Measurements from ENCODE around the gene SMC5. TPM values are rescaled to one million over a fixed set of nuclear protein-coding genes. Genes with fewer than 3 reads are reported as not detected.

Gene SMC5
- total and polyA plus RNA-seq, 2 of the 13 experiments (the other 11 are each of a cell fraction or from before 2014, with no cell fraction given), result 7.2 to 26.7 TPM

- TF ChIP-seq, protein P1, sequence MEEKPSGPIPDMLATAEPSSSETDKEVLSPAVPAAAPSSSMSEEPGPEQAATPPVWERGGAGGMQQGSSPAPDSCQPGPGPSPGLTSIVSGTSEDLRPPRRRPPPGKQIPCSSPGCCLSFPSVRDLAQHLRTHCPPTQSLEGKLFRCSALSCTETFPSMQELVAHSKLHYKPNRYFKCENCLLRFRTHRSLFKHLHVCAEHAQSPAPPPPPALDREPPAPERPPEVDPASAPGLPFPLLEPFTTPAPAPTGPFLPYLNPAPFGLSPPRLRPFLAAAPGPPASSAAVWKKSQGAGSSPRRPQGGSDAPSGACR (CRISPR knock-in tag; IDR thresholded peaks at IDR 0.05), result no peak; the same call in 1 of the 2 replicates
- 0 out of 2 replicates have a peak, but pooled peaks have one; percentile 10 for TF ChIP-seq ZNF570 (CRISPR knock-in tag; IDR thresholded peaks at IDR 0.05; ENCODE audit: borderline replicate concordance)
- TF ChIP-seq RNF2 (conservative IDR thresholded peaks at IDR 0.05; ENCODE audit: low read depth), result peak; percentile 50; the same call in 1 of the 2 replicates
- TF ChIP-seq, protein P2, sequence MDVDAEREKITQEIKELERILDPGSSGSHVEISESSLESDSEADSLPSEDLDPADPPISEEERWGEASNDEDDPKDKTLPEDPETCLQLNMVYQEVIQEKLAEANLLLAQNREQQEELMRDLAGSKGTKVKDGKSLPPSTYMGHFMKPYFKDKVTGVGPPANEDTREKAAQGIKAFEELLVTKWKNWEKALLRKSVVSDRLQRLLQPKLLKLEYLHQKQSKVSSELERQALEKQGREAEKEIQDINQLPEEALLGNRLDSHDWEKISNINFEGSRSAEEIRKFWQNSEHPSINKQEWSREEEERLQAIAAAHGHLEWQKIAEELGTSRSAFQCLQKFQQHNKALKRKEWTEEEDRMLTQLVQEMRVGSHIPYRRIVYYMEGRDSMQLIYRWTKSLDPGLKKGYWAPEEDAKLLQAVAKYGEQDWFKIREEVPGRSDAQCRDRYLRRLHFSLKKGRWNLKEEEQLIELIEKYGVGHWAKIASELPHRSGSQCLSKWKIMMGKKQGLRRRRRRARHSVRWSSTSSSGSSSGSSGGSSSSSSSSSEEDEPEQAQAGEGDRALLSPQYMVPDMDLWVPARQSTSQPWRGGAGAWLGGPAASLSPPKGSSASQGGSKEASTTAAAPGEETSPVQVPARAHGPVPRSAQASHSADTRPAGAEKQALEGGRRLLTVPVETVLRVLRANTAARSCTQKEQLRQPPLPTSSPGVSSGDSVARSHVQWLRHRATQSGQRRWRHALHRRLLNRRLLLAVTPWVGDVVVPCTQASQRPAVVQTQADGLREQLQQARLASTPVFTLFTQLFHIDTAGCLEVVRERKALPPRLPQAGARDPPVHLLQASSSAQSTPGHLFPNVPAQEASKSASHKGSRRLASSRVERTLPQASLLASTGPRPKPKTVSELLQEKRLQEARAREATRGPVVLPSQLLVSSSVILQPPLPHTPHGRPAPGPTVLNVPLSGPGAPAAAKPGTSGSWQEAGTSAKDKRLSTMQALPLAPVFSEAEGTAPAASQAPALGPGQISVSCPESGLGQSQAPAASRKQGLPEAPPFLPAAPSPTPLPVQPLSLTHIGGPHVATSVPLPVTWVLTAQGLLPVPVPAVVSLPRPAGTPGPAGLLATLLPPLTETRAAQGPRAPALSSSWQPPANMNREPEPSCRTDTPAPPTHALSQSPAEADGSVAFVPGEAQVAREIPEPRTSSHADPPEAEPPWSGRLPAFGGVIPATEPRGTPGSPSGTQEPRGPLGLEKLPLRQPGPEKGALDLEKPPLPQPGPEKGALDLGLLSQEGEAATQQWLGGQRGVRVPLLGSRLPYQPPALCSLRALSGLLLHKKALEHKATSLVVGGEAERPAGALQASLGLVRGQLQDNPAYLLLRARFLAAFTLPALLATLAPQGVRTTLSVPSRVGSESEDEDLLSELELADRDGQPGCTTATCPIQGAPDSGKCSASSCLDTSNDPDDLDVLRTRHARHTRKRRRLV (CRISPR knock-in tag; IDR thresholded peaks at IDR 0.05), result 0 out of 2 replicates have a peak, but pooled peaks have one; percentile 36
- 0 out of 2 replicates have a peak, but pooled peaks have one; percentile 20 for TF ChIP-seq RFXAP (CRISPR knock-in tag; IDR thresholded peaks at IDR 0.05; ENCODE audit: borderline replicate concordance)
- TF ChIP-seq, protein P3, sequence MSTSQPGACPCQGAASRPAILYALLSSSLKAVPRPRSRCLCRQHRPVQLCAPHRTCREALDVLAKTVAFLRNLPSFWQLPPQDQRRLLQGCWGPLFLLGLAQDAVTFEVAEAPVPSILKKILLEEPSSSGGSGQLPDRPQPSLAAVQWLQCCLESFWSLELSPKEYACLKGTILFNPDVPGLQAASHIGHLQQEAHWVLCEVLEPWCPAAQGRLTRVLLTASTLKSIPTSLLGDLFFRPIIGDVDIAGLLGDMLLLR (CRISPR knock-in tag; IDR thresholded peaks at IDR 0.05), result 0 out of 2 replicates have a peak, but pooled peaks have one; percentile 0
- TF ChIP-seq GLI4 (CRISPR knock-in tag; IDR thresholded peaks at IDR 0.05; ENCODE audit: borderline replicate concordance), result 0 out of 2 replicates have a peak, but pooled peaks have one; percentile 8
- 0 out of 2 replicates have a peak, but pooled peaks have one; percentile 11 for TF ChIP-seq DR1 (CRISPR knock-in tag; IDR thresholded peaks at IDR 0.05)
- peak; percentile 68; the same call in 1 of the 2 replicates for TF ChIP-seq HOXD1 (CRISPR knock-in tag; IDR thresholded peaks at IDR 0.05)
- peak; percentile 67 for TF ChIP-seq ZNF18 (CRISPR knock-in tag; IDR thresholded peaks at IDR 0.05; ENCODE audit: insufficient replicate concordance)
- TF ChIP-seq ZNF552 (CRISPR knock-in tag; IDR thresholded peaks at IDR 0.05; ENCODE audit: borderline replicate concordance), result peak; percentile 22; the same call in 1 of the 2 replicates
- TF ChIP-seq ETV5 (CRISPR knock-in tag; IDR thresholded peaks at IDR 0.05; ENCODE audit: borderline replicate concordance), result peak; percentile 7; the same call in 1 of the 2 replicates
- peak; percentile 21 for TF ChIP-seq ZEB1 (IDR thresholded peaks at IDR 0.05; ENCODE audit: insufficient replicate concordance, low read depth)
- TF ChIP-seq ZNF263 (CRISPR knock-in tag; IDR thresholded peaks at IDR 0.05), result peak; percentile 46
- no peak for TF ChIP-seq IKZF4 (CRISPR knock-in tag; IDR thresholded peaks at IDR 0.05; ENCODE audit: borderline replicate concordance, low read depth, not compliant biosample characterization)
- no peak for TF ChIP-seq ZNF788 (CRISPR knock-in tag; IDR thresholded peaks at IDR 0.05; ENCODE audit: borderline replicate concordance)
- TF ChIP-seq HIVEP1 (CRISPR knock-in tag; IDR thresholded peaks at IDR 0.05), result peak; percentile 78; the same call in 1 of the 2 replicates
- 0 out of 2 replicates have a peak, but pooled peaks have one; percentile 16 for TF ChIP-seq ZNF20 (CRISPR knock-in tag; IDR thresholded peaks at IDR 0.05)
- TF ChIP-seq KLF15 (CRISPR knock-in tag; IDR thresholded peaks at IDR 0.05; ENCODE audit: borderline replicate concordance), result 0 out of 2 replicates have a peak, but pooled peaks have one; percentile 82
- no peak for TF ChIP-seq SOX6 (IDR thresholded peaks at IDR 0.05)
- TF ChIP-seq SOX6 (CRISPR knock-in tag; IDR thresholded peaks at IDR 0.05), result peak; percentile 1
Observed at GRCh38 chr9:70257991-70258691, 637 bp upstream of the SMC5 start (continued).

Data from HepG2 (cell line).